Breast epithelium (tissue), 4 donors: ENCODE data around the gene C17orf107. TPM values are rescaled to one million over a fixed set of nuclear protein-coding genes. Genes with fewer than 3 reads are reported as not detected.

Source experiments
- DNase-seq, 2 donors: peaks; one replicate each; pipeline ENCODE4 v3.0.0-alpha.2; 2019; ENCODE audit warnings: low spot score in 2 of 2
- H3K27ac ChIP-seq, 2 donors: fragments of 200-600 bp; sonication (generic) in 1 of 2; one replicate each; pipeline ENCODE4 v1.5.1; 2016 to 2019; ENCODE audit warnings: mild to moderate bottlenecking in 1 of 2
- H3K27me3 ChIP-seq, 2 donors: fragments of 200-600 bp; sonication (generic) in 1 of 2; one replicate each; pipeline versions ENCODE4 v1.5.1 to v1.6.0; 2017 to 2019; ENCODE audit warnings: control low read depth in 1 of 2, mild to moderate bottlenecking in 1 of 2
- H3K36me3 ChIP-seq: fragments of 200-600 bp; one replicate; pipeline ENCODE4 v1.5.1; 2019
- H3K4me1 ChIP-seq, 2 donors: fragments of 200-600 bp; sonication (generic); one replicate each; pipeline ENCODE4 v1.5.1; 2016 to 2019; ENCODE audit warnings: control low read depth in 1 of 2
- H3K4me3 ChIP-seq, 3 donors: fragments of 200-600 bp; sonication (generic); 1 replicate in 2 of 3; 2 replicates in 1 of 3; pipeline ENCODE4 v1.5.1; 2016 to 2019; ENCODE audit warnings: mild to moderate bottlenecking in 3 of 3, moderate library complexity in 2 of 3
- H3K9me3 ChIP-seq, 2 donors: fragments of 200-600 bp; sonication (generic) in 1 of 2; one replicate each; pipeline ENCODE4 v1.5.1; 2016 to 2019; ENCODE audit warnings: control low read depth in 1 of 2
- POLR2A ChIP-seq: fragments of 450-650 bp; IDR thresholded peaks from one replicate; pipeline ENCODE4 v1.6.1; 2016; ENCODE audit warnings: antibody characterized with exemption, mild to moderate bottlenecking, moderate library complexity
- POLR2AphosphoS5 ChIP-seq, 3 donors: sonication (generic); formaldehyde crosslinking; IDR thresholded peaks; one replicate each; pipeline ENCODE4 v1.6.1; 2017; ENCODE audit warnings: antibody characterized with exemption in 3 of 3
- intact Hi-C: fragments of 100-400 bp; cut with DNase I; formaldehyde crosslinking; loops from one replicate; pipeline ENCODE4 v1.15.1; 2023; ENCODE audit warnings: low total_unique reads
- total RNA-seq, 3 donors: library from RNA; depleted of rRNA; stranded (reverse); fragments of >200 nt; gene quantifications; one replicate each; pipeline ENCODE4 v1.1.0, GENCODE V29; 2016
- TF ChIP-seq, protein P1 (sequence below), 3 donors: fragments of 450-650 bp; IDR thresholded peaks; one replicate each; pipeline ENCODE4 v1.5.1; 2016 to 2017; ENCODE audit warnings: antibody characterized with exemption in 3 of 3, mild to moderate bottlenecking in 3 of 3, moderate library complexity in 3 of 3

The C17orf107 gene
- total RNA-seq, 3 donors from 2014 or later, result 3.9 to 10.5 TPM; not detected in 1

DNA sequence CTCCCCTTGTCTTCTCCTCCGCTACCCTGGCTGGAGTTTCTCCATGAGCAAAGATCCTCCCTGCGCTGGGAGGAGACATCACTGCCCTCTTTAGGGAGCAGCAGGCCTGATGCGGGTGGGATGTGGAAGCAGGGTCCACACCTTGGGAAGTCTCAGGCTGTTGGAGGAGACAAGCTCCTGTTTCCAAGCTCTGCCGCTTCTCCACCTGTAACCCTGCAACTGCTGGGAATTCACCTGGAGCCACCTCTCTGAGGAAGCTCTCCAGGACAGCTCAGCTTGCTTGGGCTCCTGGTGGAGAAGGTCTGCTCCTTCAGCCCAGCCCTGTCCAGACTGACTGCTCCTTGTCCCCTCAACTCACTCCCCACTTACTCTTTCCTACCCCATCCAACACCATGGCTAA, 14.8 kb upstream of the C17orf107 start:
- Histone ChIP-seq H3K4me3 (no peak overlapping the region), H3K4me1 (no peaks in the 10 kb centered on the region), H3K9me3 (no peaks in the 10 kb centered on the region), H3K27me3 (no peaks in the 10 kb centered on the region), H3K36me3 (no peaks in the 10 kb centered on the region), H3K27ac (no peak overlapping the region)
- no peak for DNase-seq
- intact Hi-C loops, result loop anchor here (10.0 kb wide), 1 partner anchor 150 kb away; the partner anchor contains the start of genes CXCL16, MED11 and ZMYND15
- TF ChIP-seq, protein P1, sequence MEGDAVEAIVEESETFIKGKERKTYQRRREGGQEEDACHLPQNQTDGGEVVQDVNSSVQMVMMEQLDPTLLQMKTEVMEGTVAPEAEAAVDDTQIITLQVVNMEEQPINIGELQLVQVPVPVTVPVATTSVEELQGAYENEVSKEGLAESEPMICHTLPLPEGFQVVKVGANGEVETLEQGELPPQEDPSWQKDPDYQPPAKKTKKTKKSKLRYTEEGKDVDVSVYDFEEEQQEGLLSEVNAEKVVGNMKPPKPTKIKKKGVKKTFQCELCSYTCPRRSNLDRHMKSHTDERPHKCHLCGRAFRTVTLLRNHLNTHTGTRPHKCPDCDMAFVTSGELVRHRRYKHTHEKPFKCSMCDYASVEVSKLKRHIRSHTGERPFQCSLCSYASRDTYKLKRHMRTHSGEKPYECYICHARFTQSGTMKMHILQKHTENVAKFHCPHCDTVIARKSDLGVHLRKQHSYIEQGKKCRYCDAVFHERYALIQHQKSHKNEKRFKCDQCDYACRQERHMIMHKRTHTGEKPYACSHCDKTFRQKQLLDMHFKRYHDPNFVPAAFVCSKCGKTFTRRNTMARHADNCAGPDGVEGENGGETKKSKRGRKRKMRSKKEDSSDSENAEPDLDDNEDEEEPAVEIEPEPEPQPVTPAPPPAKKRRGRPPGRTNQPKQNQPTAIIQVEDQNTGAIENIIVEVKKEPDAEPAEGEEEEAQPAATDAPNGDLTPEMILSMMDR (IDR thresholded peaks at IDR 0.05), result no peak

GRCh38 chr17:4886830-4887229, 12.5 kb upstream of the C17orf107 start:
- intact Hi-C loops, result loop anchor here (10.0 kb wide), 1 partner anchor 152 kb away; the partner anchor contains the start of genes CXCL16, MED11 and ZMYND15
- DNase-seq, result no peak
- Histone ChIP-seq H3K4me1 (no peaks in the 10 kb centered on the region), H3K4me3 (no peak overlapping the region), H3K36me3 (peaks cover 8% of the 10 kb centered on the region), H3K27ac (no peak overlapping the region), H3K9me3 (no peaks in the 10 kb centered on the region), H3K27me3 (no peaks in the 10 kb centered on the region)
- TF ChIP-seq POLR2A (no peak), POLR2AphosphoS5 (IDR thresholded peaks at IDR 0.05) (no peak)
- TF ChIP-seq, protein P1 (IDR thresholded peaks at IDR 0.05), result no peak

GRCh38 chr17:4887581-4887980, 11.8 kb upstream of the C17orf107 start:
- DNase-seq, result no peak
- no peaks in the 10 kb centered on the region for H3K27me3 ChIP-seq
- no peaks in the 10 kb centered on the region for H3K9me3 ChIP-seq
- H3K36me3 ChIP-seq, result peaks cover 8% of the 10 kb centered on the region
- TF ChIP-seq POLR2AphosphoS5 (IDR thresholded peaks at IDR 0.05) (no peak), POLR2A (no peak)
- TF ChIP-seq, protein P1 (IDR thresholded peaks at IDR 0.05), result no peak
- no peak overlapping the region for H3K27ac ChIP-seq
- H3K4me3 ChIP-seq, result no peak overlapping the region
- no peaks in the 10 kb centered on the region for H3K4me1 ChIP-seq
- intact Hi-C loops, result loop anchor here (10.0 kb wide), 1 partner anchor 153 kb away; the partner anchor contains the start of genes CXCL16, MED11 and ZMYND15

DNA sequence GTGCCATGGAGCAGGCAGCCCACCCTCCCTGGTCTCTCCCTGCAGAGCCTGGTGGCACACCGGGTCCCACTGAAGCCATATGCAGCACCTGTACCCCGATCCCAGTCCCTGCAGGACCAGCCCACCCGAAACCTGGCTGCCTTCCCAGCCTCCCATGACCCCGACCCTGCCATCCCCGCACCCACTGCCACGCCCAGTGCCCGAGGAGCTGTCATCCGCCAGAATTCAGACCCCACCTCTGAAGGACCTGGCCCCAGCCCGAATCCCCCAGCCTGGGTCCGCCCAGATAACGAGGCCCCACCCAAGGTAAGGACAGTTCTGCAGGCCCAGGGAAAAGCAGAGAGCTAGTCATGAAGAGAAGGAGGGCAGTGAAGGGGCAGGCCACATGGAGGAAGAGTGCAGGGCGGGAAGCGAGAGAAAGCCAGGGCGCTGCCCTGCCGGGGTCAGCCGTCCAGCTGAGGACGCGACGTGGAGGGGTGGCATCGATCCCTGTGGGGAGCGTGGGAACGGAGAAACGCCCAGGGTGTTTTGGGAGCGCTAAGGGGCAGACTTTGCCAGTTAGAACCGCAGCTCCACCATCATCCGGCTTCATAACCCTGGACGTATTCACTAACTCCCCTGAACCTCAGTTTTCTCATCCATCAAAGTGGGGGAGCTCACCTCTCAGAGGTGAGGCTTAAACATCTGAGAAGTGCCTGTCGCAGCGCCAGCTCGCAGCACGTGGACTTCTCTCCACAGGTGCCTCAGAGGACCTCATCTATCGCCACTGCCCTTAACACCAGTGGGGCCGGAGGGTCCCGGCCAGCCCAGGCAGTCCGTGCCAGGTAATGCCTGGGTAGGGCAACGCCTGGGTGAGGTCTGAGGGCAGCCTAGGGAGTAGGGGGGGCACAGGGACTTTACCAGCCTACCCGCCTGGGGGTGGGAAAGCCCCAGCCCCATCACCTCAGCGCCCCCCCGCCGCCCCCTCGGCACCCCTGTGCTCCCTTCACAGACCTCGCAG, 7.6 kb upstream of the C17orf107 start:
- DNase-seq, result no peak
- no peaks in the 10 kb centered on the region for H3K4me1 ChIP-seq
- no peak overlapping the region for H3K4me3 ChIP-seq
- H3K9me3 ChIP-seq, result no peaks in the 10 kb centered on the region
- H3K27ac ChIP-seq, result no peak overlapping the region
- H3K27me3 ChIP-seq, result no peaks in the 10 kb centered on the region
- intact Hi-C loops, result loop anchor here (5.0 kb wide), 1 partner anchor 104 kb away; the partner anchor contains the start of genes GLTPD2 and VMO1
- no peak for TF ChIP-seq POLR2AphosphoS5 (IDR thresholded peaks at IDR 0.05)
- no peak for TF ChIP-seq POLR2A
- TF ChIP-seq, protein P1 (IDR thresholded peaks at IDR 0.05), result no peak
- peaks cover 13% of the 10 kb centered on the region for H3K36me3 ChIP-seq
